GM20431 (cell line): ENCODE data around the gene HS2ST1.

Source experiments
- in situ Hi-C: fragments of 300-500 bp; cut with MseI, MboI; formaldehyde crosslinking; loops from one replicate; pipeline ENCODE4 v1.15.0; 2020; ENCODE audit warnings: low sequenced_read_pairs; ENCODE audit not compliant: unreplicated experiment

HS2ST1 gene

GRCh38 chr1:87129038-87129437, 214.6 kb downstream of the HS2ST1 start:
- in situ Hi-C loops = loop anchor here (25.0 kb wide), 2 partner anchors 158 to 833 kb away; no protein-coding TSS in a partner anchor

GRCh38 chr1:87129606-87130005, 215.2 kb downstream of the HS2ST1 start:
- in situ Hi-C loops = loop anchor here (25.0 kb wide), 2 partner anchors 158 to 833 kb away; no protein-coding TSS in a partner anchor

- in situ Hi-C loops = loop anchor here (25.0 kb wide), 2 partner anchors 157 to 832 kb away; no protein-coding TSS in a partner anchor
Observed at GRCh38 chr1:87130438-87130837, 216.0 kb downstream of the HS2ST1 start.

- in situ Hi-C loops = loop anchor here (25.0 kb wide), 2 partner anchors 155 to 830 kb away; no protein-coding TSS in a partner anchor
Observed at GRCh38 chr1:87131809-87132283, 217.4 kb downstream of the HS2ST1 start.

GRCh38 chr1:87132284-87132870, 217.9 kb downstream of the HS2ST1 start:
- in situ Hi-C loops = loop anchor here (25.0 kb wide), 2 partner anchors 155 to 830 kb away; no protein-coding TSS in a partner anchor

- in situ Hi-C loops = loop anchor here (25.0 kb wide), 2 partner anchors 153 to 828 kb away; no protein-coding TSS in a partner anchor
Observed at GRCh38 chr1:87134061-87134460, 219.6 kb downstream of the HS2ST1 start.

- in situ Hi-C loops = loop anchor here (25.0 kb wide), 2 partner anchors 153 to 828 kb away; no protein-coding TSS in a partner anchor
Observed at GRCh38 chr1:87134625-87135328, 220.3 kb downstream of the HS2ST1 start.

- in situ Hi-C loops = loop anchor here (25.0 kb wide), 2 partner anchors 152 to 827 kb away; no protein-coding TSS in a partner anchor
Observed at GRCh38 chr1:87135329-87135712, 220.9 kb downstream of the HS2ST1 start.

- in situ Hi-C loops = loop anchor here (25.0 kb wide), 2 partner anchors 151 to 826 kb away; no protein-coding TSS in a partner anchor
Observed at GRCh38 chr1:87136607-87137341, 222.3 kb downstream of the HS2ST1 start.

GRCh38 chr1:87137342-87137739, 222.9 kb downstream of the HS2ST1 start:
- in situ Hi-C loops = loop anchor here (25.0 kb wide), 2 partner anchors 150 to 825 kb away; no protein-coding TSS in a partner anchor

GRCh38 chr1:87140831-87141540, 226.6 kb downstream of the HS2ST1 start:
- in situ Hi-C loops = loop anchor here (25.0 kb wide), 2 partner anchors 146 to 821 kb away; no protein-coding TSS in a partner anchor

GRCh38 chr1:87141556-87141955, 227.1 kb downstream of the HS2ST1 start:
- in situ Hi-C loops = loop anchor here (25.0 kb wide), 2 partner anchors 146 to 821 kb away; no protein-coding TSS in a partner anchor

- in situ Hi-C loops = loop anchor here (25.0 kb wide), 2 partner anchors 144 to 819 kb away; no protein-coding TSS in a partner anchor
Observed at GRCh38 chr1:87143413-87144135, 229.1 kb downstream of the HS2ST1 start.

- in situ Hi-C loops = loop anchor here (25.0 kb wide), 2 partner anchors 143 to 818 kb away; no protein-coding TSS in a partner anchor
Observed at GRCh38 chr1:87144316-87144895, 230.0 kb downstream of the HS2ST1 start.

- in situ Hi-C loops = loop anchor here (25.0 kb wide), 2 partner anchors 142 to 817 kb away; no protein-coding TSS in a partner anchor
Observed at GRCh38 chr1:87144981-87145380, 230.5 kb downstream of the HS2ST1 start.

- in situ Hi-C loops = loop anchor here (25.0 kb wide), 2 partner anchors 141 to 816 kb away; no protein-coding TSS in a partner anchor
Observed at GRCh38 chr1:87146538-87146937, 232.1 kb downstream of the HS2ST1 start.

GRCh38 chr1:87146986-87147385, 232.6 kb downstream of the HS2ST1 start:
- in situ Hi-C loops = loop anchor here (25.0 kb wide), 2 partner anchors 140 to 815 kb away; no protein-coding TSS in a partner anchor

- in situ Hi-C loops = loop anchor here (25.0 kb wide), 2 partner anchors 139 to 814 kb away; no protein-coding TSS in a partner anchor
Observed at GRCh38 chr1:87147851-87148250, 233.4 kb downstream of the HS2ST1 start.
